H1 (cell line): ENCODE measurements around the gene ADAMTS16. TPM values are rescaled to one million over a fixed set of nuclear protein-coding genes. Genes with fewer than 3 reads are reported as not detected.

Experiments
- HDAC2 ChIP-seq, 2 experiments: fragments of 300-600 bp in 1 of 2; sonication (generic) in 1 of 2; IDR thresholded peaks; 2 replicates each; pipeline ENCODE4 v1.6.1; 2011 to 2012; ENCODE audit warnings: low read depth in 2 of 2, low read length in 2 of 2, mild to moderate bottlenecking in 2 of 2, moderate library complexity in 2 of 2, borderline replicate concordance in 1 of 2, inconsistent platforms in 1 of 2
- POU5F1 ChIP-seq: IDR thresholded peaks from 2 replicates; pipeline ENCODE4 v1.6.1; 2011; ENCODE audit warnings: low read depth, mild to moderate bottlenecking, low read length, moderate library complexity
- polyA plus RNA-seq, 7 experiments: library from polyadenylated mRNA; depleted of rRNA in 3 of 7; stranded (reverse) in 5 of 7; unstranded in 2 of 7; fragments of >200 nt in 5 of 7; fragments of 200-250 nt in 2 of 7; gene quantifications; 1 replicate in 5 of 7; 2 replicates in 1 of 7; 4 replicates in 1 of 7; pipeline versions ENCODE4 v1.2.1 to v1.2.3, GENCODE V29; 2011 to 2013; ENCODE audit warnings: missing spikeins in 2 of 7, mixed read lengths in 2 of 7
- total RNA-seq: library from RNA; stranded (reverse); fragmentation: NEBNext Ultra II Directional; extraction: Animal tissue kit (Norgen Biotek cat#: 25700); gene quantifications from 2 replicates; pipeline ENCODE4 v1.2.1, GENCODE V29; 2021

The ADAMTS16 gene
- total and polyA plus RNA-seq, 2 of the 8 experiments (the other 6 are each of a cell fraction or from before 2014, with no cell fraction given) = 3.7 to 16.0 TPM

DNA sequence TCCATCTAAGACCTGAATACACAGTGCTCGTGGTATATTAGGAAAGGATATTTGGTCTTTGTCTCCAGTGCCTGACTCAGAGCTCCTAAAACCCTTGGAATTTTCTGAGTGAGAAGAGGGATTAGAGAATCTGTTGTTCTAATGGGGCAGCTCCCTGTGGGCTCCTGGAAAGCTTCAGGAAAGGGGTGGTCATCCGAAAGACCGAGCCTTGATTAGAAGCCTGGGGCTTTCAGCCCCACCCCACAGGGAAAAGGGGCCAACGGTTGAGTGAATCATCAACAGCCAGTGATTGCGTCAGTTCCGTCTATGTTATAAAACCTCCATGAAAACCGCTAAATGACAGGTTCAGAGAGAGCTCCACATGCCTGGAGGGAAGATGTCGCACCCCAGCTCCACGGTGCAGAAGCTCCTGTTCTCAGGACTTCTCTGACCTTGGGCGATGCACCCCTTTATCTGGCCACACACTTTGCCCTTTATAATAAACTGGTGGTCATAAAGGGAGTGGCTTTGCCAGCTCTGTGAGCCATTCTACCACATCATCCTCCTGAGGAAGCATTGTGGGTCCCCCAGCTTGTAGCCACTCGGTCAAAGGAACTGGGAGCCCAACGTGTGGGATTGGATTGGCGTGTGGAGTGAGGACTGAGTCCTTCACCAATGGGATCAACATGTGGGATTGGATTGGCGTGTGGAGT, 211.3 kb downstream of the ADAMTS16 start (continued):
- TF ChIP-seq POU5F1 (no peak), HDAC2 (IDR thresholded peaks at IDR 0.05; ENCODE audit: borderline replicate concordance in 1 of 2, low read depth in 2 of 2, low read length in 2 of 2) (no peak)
